Colonic mucosa (tissue), 4 donors: Measurements from ENCODE around the gene CAMTA2. TPM values are rescaled to one million over a fixed set of nuclear protein-coding genes. Genes with fewer than 3 reads are reported as not detected.

Experiments
- DNase-seq: peaks from one replicate; pipeline ENCODE4 v3.0.0-alpha.2; 2020
- H3K27ac ChIP-seq: fragments of 200-600 bp; one replicate; pipeline ENCODE4 v1.8.0; 2021
- H3K27me3 ChIP-seq: fragments of 200-600 bp; one replicate; pipeline ENCODE4 v1.8.0; 2021
- H3K36me3 ChIP-seq: fragments of 200-600 bp; one replicate; pipeline ENCODE4 v1.8.0; 2021
- H3K4me1 ChIP-seq: fragments of 200-600 bp; one replicate; pipeline ENCODE4 v1.8.0; 2021; ENCODE audit warnings: mild to moderate bottlenecking
- H3K4me3 ChIP-seq: fragments of 200-600 bp; one replicate; pipeline ENCODE4 v1.8.0; 2021
- H3K9ac ChIP-seq, 2 donors: one replicate each; pipeline ENCODE4 v1.7.0; 2013; ENCODE audit warnings: control low read depth in 2 of 2, low read depth in 2 of 2, low read length in 2 of 2
- H3K9me3 ChIP-seq: fragments of 200-600 bp; one replicate; pipeline ENCODE4 v1.8.0; 2021
- CTCF ChIP-seq: fragments of 200-600 bp; IDR thresholded peaks from one replicate; pipeline ENCODE4 v1.8.0; 2022; ENCODE audit warnings: antibody characterized with exemption, mild to moderate bottlenecking
- intact Hi-C: fragments of 100-400 bp; cut with DNase I; formaldehyde crosslinking; loops from one replicate; pipeline ENCODE4 v1.14.1; 2022
- total RNA-seq, 2 donors: library from RNA; stranded (reverse); fragmentation: NEBNext Ultra II Directional in 1 of 2; extraction: Animal tissue kit (Norgen Biotek cat#: 25700) in 1 of 2; gene quantifications; one replicate each; pipeline ENCODE4 v1.2.1, GENCODE V29; 2021
- donor health status: healthy.
- donor health status: DM: no; HTN: no; CAD: no.
- donor health status: DM: no; HTN: no; CAD: no.

CAMTA2 gene
- total RNA-seq, 2 donors from 2014 or later, result 39.8 to 52.6 TPM

GRCh38 chr17:5014357-5014756 is 26.9 kb upstream of the CAMTA2 start:
- no peak overlapping the region for H3K4me3 ChIP-seq
- H3K27ac ChIP-seq, result no peak overlapping the region
- H3K9ac ChIP-seq, result no peak overlapping the region
- no peaks in the 10 kb centered on the region for H3K4me1 ChIP-seq
- intact Hi-C loops, result no loop called here
- H3K36me3 ChIP-seq, result no peaks in the 10 kb centered on the region
- no peaks in the 10 kb centered on the region for H3K9me3 ChIP-seq
- DNase-seq, result no peak
- no peak for TF ChIP-seq CTCF
- H3K27me3 ChIP-seq, result no peaks in the 10 kb centered on the region

GRCh38 chr17:5011928-5012327 is 24.5 kb upstream of the CAMTA2 start:
- intact Hi-C loops, result no loop called here
- no peak overlapping the region for H3K27ac ChIP-seq
- no peak for DNase-seq
- H3K9me3 ChIP-seq, result no peaks in the 10 kb centered on the region
- H3K27me3 ChIP-seq, result no peaks in the 10 kb centered on the region
- H3K9ac ChIP-seq, result no peak overlapping the region
- H3K4me1 ChIP-seq, result no peaks in the 10 kb centered on the region
- no peak overlapping the region for H3K4me3 ChIP-seq
- H3K36me3 ChIP-seq, result peaks cover 4% of the 10 kb centered on the region
- TF ChIP-seq CTCF, result no peak

- Histone ChIP-seq H3K4me3 (no peak overlapping the region), H3K4me1 (peaks cover 8% of the 10 kb centered on the region), H3K9ac (no peak overlapping the region), H3K9me3 (no peaks in the 10 kb centered on the region), H3K27me3 (no peaks in the 10 kb centered on the region), H3K36me3 (peaks cover 27% of the 10 kb centered on the region), H3K27ac (no peak overlapping the region)
- DNase-seq, result no peak
- intact Hi-C loops, result no loop called here
- no peak for TF ChIP-seq CTCF
These were observed 15.9 kb upstream of the CAMTA2 start for GRCh38 chr17:5003214-5003867.

GRCh38 chr17:5002121-5002788 is 14.8 kb upstream of the CAMTA2 start:
- intact Hi-C loops, result no loop called here
- no peak for DNase-seq
- peaks cover 8% of the 10 kb centered on the region for H3K4me1 ChIP-seq
- no peaks in the 10 kb centered on the region for H3K27me3 ChIP-seq
- H3K9me3 ChIP-seq, result no peaks in the 10 kb centered on the region
- peak overlapping the region in 1 of 2 donors; percentile 19 for H3K9ac ChIP-seq
- H3K4me3 ChIP-seq, result no peak overlapping the region
- no peak for TF ChIP-seq CTCF
- H3K27ac ChIP-seq, result no peak overlapping the region
- peaks cover 26% of the 10 kb centered on the region for H3K36me3 ChIP-seq

GRCh38 chr17:5000237-5000639 is 12.8 kb upstream of the CAMTA2 start:
- H3K4me1 ChIP-seq, result peaks cover 14% of the 10 kb centered on the region
- peak overlapping the region; percentile 15 to 48 for H3K9ac ChIP-seq
- H3K9me3 ChIP-seq, result no peaks in the 10 kb centered on the region
- H3K27me3 ChIP-seq, result no peaks in the 10 kb centered on the region
- DNase-seq, result peak; percentile 53
- intact Hi-C loops, result no loop called here
- no peak overlapping the region for H3K27ac ChIP-seq
- no peak overlapping the region for H3K4me3 ChIP-seq
- peaks cover 21% of the 10 kb centered on the region for H3K36me3 ChIP-seq
- TF ChIP-seq CTCF, result no peak
